GM19438 (cell line): Measurements from ENCODE around the gene COL9A3.

Experiments used
- ATAC-seq: cut with Tn5 transposase; IDR thresholded peaks from one replicate; pipeline ENCODE4 v1.9.1; 2021; ENCODE audit warnings: low read depth; ENCODE audit not compliant: unreplicated experiment

COL9A3 gene

GRCh38 chr20:62821726-62822210 lies 4.9 kb downstream of the COL9A3 start:
- no peak for ATAC-seq

GRCh38 chr20:62822239-62822787 lies 5.5 kb downstream of the COL9A3 start:
- ATAC-seq: no peak

GRCh38 chr20:62822788-62823651 lies 6.2 kb downstream of the COL9A3 start:
- no peak for ATAC-seq

- no peak for ATAC-seq
Observed at GRCh38 chr20:62823688-62824475, 7.0 kb downstream of the COL9A3 start.

GRCh38 chr20:62824476-62825332 lies 7.9 kb downstream of the COL9A3 start:
- ATAC-seq: no peak

GRCh38 chr20:62825333-62825985 lies 8.6 kb downstream of the COL9A3 start:
- ATAC-seq: no peak

- ATAC-seq: no peak
Observed at GRCh38 chr20:62825986-62826645, 9.3 kb downstream of the COL9A3 start.

GRCh38 chr20:62826646-62827310 lies 9.9 kb downstream of the COL9A3 start:
- no peak for ATAC-seq

GRCh38 chr20:62827311-62828038 lies 10.6 kb downstream of the COL9A3 start:
- ATAC-seq: no peak

GRCh38 chr20:62828051-62828450 lies 11.2 kb downstream of the COL9A3 start:
- ATAC-seq: no peak

GRCh38 chr20:62828511-62829230 lies 11.8 kb downstream of the COL9A3 start:
- no peak for ATAC-seq

- no peak for ATAC-seq
Observed at GRCh38 chr20:62829231-62830230, 12.7 kb downstream of the COL9A3 start.

- no peak for ATAC-seq
Observed at GRCh38 chr20:62830251-62830650, 13.4 kb downstream of the COL9A3 start.

- no peak for ATAC-seq
Observed at GRCh38 chr20:62830821-62831220, 14.0 kb downstream of the COL9A3 start.

GRCh38 chr20:62831361-62831788 lies 14.5 kb downstream of the COL9A3 start:
- no peak for ATAC-seq

- ATAC-seq: no peak
Observed at GRCh38 chr20:62831854-62832211, 15.0 kb downstream of the COL9A3 start.
